SU-DHL-6 (cell line): ENCODE results near the gene NRP1.

Experiments
- H2AFZ ChIP-seq: fragments of 200-600 bp; sonication (generic); 2 replicates; pipeline ENCODE4 v1.6.1; 2014; ENCODE audit warnings: low read depth, mild to moderate bottlenecking, moderate library complexity, mixed read lengths, antibody characterized with exemption, low read length; ENCODE audit not compliant: severe bottlenecking
- H3F3A ChIP-seq: fragments of 200-600 bp; shearing (Covaris generic); 2 replicates; pipeline ENCODE4 v1.6.0; 2016; ENCODE audit warnings: antibody characterized with exemption, mild to moderate bottlenecking; ENCODE audit not compliant: insufficient read depth
- H3K27ac ChIP-seq: fragments of 200-600 bp; sonication (generic); 2 replicates; pipeline ENCODE4 v1.5.1; 2016; ENCODE audit warnings: low read depth, mild to moderate bottlenecking, low read length, moderate library complexity, mixed read lengths
- H3K27me3 ChIP-seq: fragments of 200-600 bp; sonication (generic), shearing (Covaris generic); 2 replicates; pipeline ENCODE4 v1.6.0; 2014; ENCODE audit warnings: mild to moderate bottlenecking, low read length
- H3K36me3 ChIP-seq: fragments of 200-600 bp; sonication (generic); 2 replicates; pipeline ENCODE4 v1.6.1; 2014; ENCODE audit warnings: mild to moderate bottlenecking, low read length, mixed read lengths
- H3K4me2 ChIP-seq: fragments of 300-600, 200-600 bp; shearing (Covaris generic), sonication (generic); 2 replicates; pipeline ENCODE4 v1.6.0; 2014; ENCODE audit warnings: low read length, low read depth, mild to moderate bottlenecking; ENCODE audit not compliant: poor library complexity, severe bottlenecking
- H3K4me3 ChIP-seq: fragments of 200-600 bp; sonication (generic); 2 replicates; pipeline ENCODE4 v1.5.1; 2014; ENCODE audit warnings: antibody characterized with exemption, low read length, mild to moderate bottlenecking, mixed read lengths; ENCODE audit not compliant: insufficient read depth, poor library complexity, severe bottlenecking
- H3K79me2 ChIP-seq: fragments of 200-600 bp; sonication (generic); 2 replicates; pipeline ENCODE4 v1.6.1; 2014; ENCODE audit warnings: mild to moderate bottlenecking, low read length, moderate library complexity; ENCODE audit not compliant: insufficient read depth
- H3K9ac ChIP-seq: fragments of 200-600 bp; sonication (generic); 2 replicates; pipeline ENCODE4 v1.7.0; 2014; ENCODE audit warnings: mild to moderate bottlenecking, low read length
- H3K9me2 ChIP-seq: fragments of 200-600 bp; sonication (generic); replicated peaks from 2 replicates; pipeline ENCODE4 v1.6.1; 2014; ENCODE audit warnings: low read length; ENCODE audit not compliant: insufficient read depth
- H3K9me3 ChIP-seq: fragments of 200-600 bp; sonication (generic); 2 replicates; pipeline ENCODE4 v1.6.1; 2014; ENCODE audit warnings: low read length, mixed read lengths; ENCODE audit not compliant: insufficient read depth
- H4K20me1 ChIP-seq: fragments of 200-600 bp; sonication (generic); 2 replicates; pipeline ENCODE4 v1.6.1; 2014; ENCODE audit warnings: low read depth, mild to moderate bottlenecking, antibody characterized with exemption, low read length, moderate library complexity, mixed read lengths
- CTCF ChIP-seq: fragments of 200-600 bp; sonication (generic); IDR thresholded peaks from one replicate; pipeline ENCODE4 v1.5.1; 2017; ENCODE audit warnings: antibody characterized with exemption, mild to moderate bottlenecking, low read length, moderate library complexity; ENCODE audit not compliant: insufficient read depth, poor library complexity, severe bottlenecking
- EZH2phosphoT487 ChIP-seq: fragments of 200-600 bp; sonication (generic), shearing (Covaris generic); conservative IDR thresholded peaks from 2 replicates; pipeline ENCODE4 v1.6.1; 2018; ENCODE audit warnings: mild to moderate bottlenecking, antibody characterized with exemption, low read length, moderate library complexity, mixed read lengths

The NRP1 gene

GRCh38 chr10:33165911-33166310 lies 168.6 kb downstream of the NRP1 start:
- TF ChIP-seq EZH2phosphoT487 = no peak
- TF ChIP-seq CTCF = no peak
- Histone ChIP-seq H3F3A (no peaks in the 10 kb centered on the region), H3K79me2 (no peaks in the 10 kb centered on the region), H3K27me3 (no peaks in the 10 kb centered on the region), H3K9me2 (no peaks in the 10 kb centered on the region), H3K9ac (no peak overlapping the region), H3K27ac (no peak overlapping the region), H2AFZ (no peak overlapping the region), H3K36me3 (no peaks in the 10 kb centered on the region), H4K20me1 (no peaks in the 10 kb centered on the region), H3K4me3 (no peak overlapping the region), H3K4me2 (no peak overlapping the region), H3K9me3 (no peaks in the 10 kb centered on the region)

GRCh38 chr10:33164060-33164709 lies 170.3 kb downstream of the NRP1 start:
- H3K4me3 ChIP-seq = no peak overlapping the region
- no peak overlapping the region for H3K9ac ChIP-seq
- no peak overlapping the region for H3K4me2 ChIP-seq
- H3F3A ChIP-seq = no peaks in the 10 kb centered on the region
- TF ChIP-seq CTCF = no peak
- TF ChIP-seq EZH2phosphoT487 = no peak
- no peak overlapping the region for H3K27ac ChIP-seq
- no peak overlapping the region for H2AFZ ChIP-seq
- no peaks in the 10 kb centered on the region for H3K36me3 ChIP-seq
- H3K79me2 ChIP-seq = no peaks in the 10 kb centered on the region
- H3K27me3 ChIP-seq = no peaks in the 10 kb centered on the region
- H4K20me1 ChIP-seq = no peaks in the 10 kb centered on the region
- H3K9me3 ChIP-seq = no peaks in the 10 kb centered on the region
- no peaks in the 10 kb centered on the region for H3K9me2 ChIP-seq

- Histone ChIP-seq H3K27ac (no peak overlapping the region), H3K9me2 (no peaks in the 10 kb centered on the region), H3K27me3 (no peaks in the 10 kb centered on the region), H3K4me3 (no peak overlapping the region), H3K79me2 (no peaks in the 10 kb centered on the region), H2AFZ (no peak overlapping the region), H3K9me3 (no peaks in the 10 kb centered on the region), H3K4me2 (no peak overlapping the region), H3K9ac (no peak overlapping the region), H4K20me1 (no peaks in the 10 kb centered on the region), H3K36me3 (no peaks in the 10 kb centered on the region), H3F3A (no peaks in the 10 kb centered on the region)
- no peak for TF ChIP-seq CTCF
- TF ChIP-seq EZH2phosphoT487 = no peak
Measured at GRCh38 chr10:33162248-33162575, 172.3 kb downstream of the NRP1 start.
